Transverse colon (tissue), 3 donors: Measurements from ENCODE around the gene GDF2.

Experiments
- EP300 ChIP-seq: sonication (generic); formaldehyde crosslinking; IDR thresholded peaks from one replicate; pipeline ENCODE4 v1.6.1; 2017; ENCODE audit warnings: antibody characterized with exemption, low read depth
- POLR2A ChIP-seq: fragments of 450-650 bp; IDR thresholded peaks from one replicate; pipeline ENCODE4 v1.6.1; 2016; ENCODE audit warnings: antibody characterized with exemption, mild to moderate bottlenecking, moderate library complexity
- TF ChIP-seq, protein P1 (sequence below), 5 experiments: fragments of 200-600 bp in 3 of 5; fragments of 450-650 bp in 2 of 5; sonication (generic) in 3 of 5; IDR thresholded peaks; 1 replicate in 2 of 5; 2 replicates in 3 of 5; pipeline ENCODE4 v1.5.1; 2016 to 2017; ENCODE audit warnings: antibody characterized with exemption in 5 of 5, inconsistent platforms in 3 of 5, mild to moderate bottlenecking in 2 of 5, moderate library complexity in 1 of 5

DNA sequence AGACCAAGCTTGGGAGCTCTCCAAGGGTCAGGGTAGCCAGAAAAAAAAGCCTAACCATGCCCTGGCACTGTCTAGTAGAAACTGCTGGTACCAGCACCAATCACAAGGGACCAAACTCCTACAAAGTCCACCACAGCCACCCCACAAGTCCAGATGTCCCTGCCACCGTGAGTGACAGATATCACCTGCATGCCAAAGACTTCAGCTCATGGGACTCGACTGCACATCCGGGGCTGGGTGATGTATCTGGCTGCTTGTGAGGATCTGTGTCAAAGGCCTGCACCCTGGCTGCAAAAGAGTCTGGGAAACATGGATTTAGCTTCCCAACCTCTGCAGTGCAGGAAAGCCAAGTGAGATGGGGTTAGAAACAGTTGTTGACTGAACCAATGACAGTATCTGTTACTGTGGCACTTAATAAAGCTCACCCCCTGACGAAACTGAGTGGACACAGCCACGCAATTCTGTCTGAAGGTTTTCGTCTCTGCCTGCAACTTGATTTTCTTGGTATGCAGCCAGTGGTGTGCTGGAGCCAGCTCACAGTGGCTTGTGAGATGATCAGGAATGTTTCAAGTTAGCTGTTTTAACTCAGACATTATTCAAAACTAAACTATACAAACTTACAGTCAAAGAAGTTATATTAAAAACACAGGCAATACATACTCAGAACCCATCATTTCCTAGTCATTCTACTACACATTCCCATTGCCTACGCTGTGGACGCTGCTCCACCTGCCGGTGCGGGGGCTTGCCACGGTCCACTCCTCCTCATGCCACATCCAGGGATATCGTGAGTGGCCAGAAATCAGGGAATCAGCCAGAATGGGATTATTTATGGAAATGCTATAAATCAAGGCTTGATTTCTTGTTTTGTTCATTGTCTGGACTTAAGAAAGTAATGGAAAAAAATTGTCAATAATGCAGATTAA is 52.6 kb downstream of the GDF2 start:
- TF ChIP-seq, protein P1, sequence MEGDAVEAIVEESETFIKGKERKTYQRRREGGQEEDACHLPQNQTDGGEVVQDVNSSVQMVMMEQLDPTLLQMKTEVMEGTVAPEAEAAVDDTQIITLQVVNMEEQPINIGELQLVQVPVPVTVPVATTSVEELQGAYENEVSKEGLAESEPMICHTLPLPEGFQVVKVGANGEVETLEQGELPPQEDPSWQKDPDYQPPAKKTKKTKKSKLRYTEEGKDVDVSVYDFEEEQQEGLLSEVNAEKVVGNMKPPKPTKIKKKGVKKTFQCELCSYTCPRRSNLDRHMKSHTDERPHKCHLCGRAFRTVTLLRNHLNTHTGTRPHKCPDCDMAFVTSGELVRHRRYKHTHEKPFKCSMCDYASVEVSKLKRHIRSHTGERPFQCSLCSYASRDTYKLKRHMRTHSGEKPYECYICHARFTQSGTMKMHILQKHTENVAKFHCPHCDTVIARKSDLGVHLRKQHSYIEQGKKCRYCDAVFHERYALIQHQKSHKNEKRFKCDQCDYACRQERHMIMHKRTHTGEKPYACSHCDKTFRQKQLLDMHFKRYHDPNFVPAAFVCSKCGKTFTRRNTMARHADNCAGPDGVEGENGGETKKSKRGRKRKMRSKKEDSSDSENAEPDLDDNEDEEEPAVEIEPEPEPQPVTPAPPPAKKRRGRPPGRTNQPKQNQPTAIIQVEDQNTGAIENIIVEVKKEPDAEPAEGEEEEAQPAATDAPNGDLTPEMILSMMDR (IDR thresholded peaks at IDR 0.05) = no peak
- no peak for TF ChIP-seq POLR2A
- TF ChIP-seq EP300 = no peak
